Muscle of leg (tissue), 9 donors: ENCODE data around the gene MLEC. TPM values are rescaled to one million over a fixed set of nuclear protein-coding genes. Genes with fewer than 3 reads are reported as not detected.

Experiments
- polyA plus RNA-seq, 8 donors: library from polyadenylated mRNA; unstranded; fragments of 120-200 nt; gene quantifications; one replicate each; pipeline versions ENCODE4 v1.2.1 to v1.2.3, GENCODE V29; 2013; ENCODE audit warnings: inconsistent platforms in 1 of 8, low replicate concordance in 1 of 8; ENCODE audit not compliant: insufficient read length in 8 of 8, insufficient read depth in 1 of 8
- total RNA-seq: library from RNA; stranded (reverse); fragments of 120-200 nt; gene quantifications from one replicate; pipeline ENCODE4 v1.2.4, GENCODE V29; 2013

MLEC gene
- total and polyA plus RNA-seq, 9 donors: 60.5 to 98.4 (median 78.2) TPM

Other genes starting within 250 kb of the MLEC start
- 211 TPM for gene COX6A1, start 249.0 kb upstream of the MLEC start, total RNA-seq
- 100 to 1,000 TPM; 105 to 149 (median 129) TPM for gene COX6A1, start 249.0 kb upstream of the MLEC start, polyA plus RNA-seq
- gene TRIAP1, start 240.8 kb upstream of the MLEC start, total RNA-seq: 26.6 TPM
- gene TRIAP1, start 240.8 kb upstream of the MLEC start, polyA plus RNA-seq: 10 to 100 TPM; 30.0 to 37.7 (median 34.1) TPM
- gene GATC, start 240.7 kb upstream of the MLEC start, total RNA-seq: 21.6 TPM
- gene GATC, start 240.7 kb upstream of the MLEC start, polyA plus RNA-seq: 10 to 100 TPM; 12.1 to 18.8 (median 14.7) TPM
- 71.6 TPM for gene SRSF9, start 217.4 kb upstream of the MLEC start, total RNA-seq
- 100 to 1,000 TPM in 5 of 8 donors, 10 to 100 TPM in 3; 82.3 to 123 (median 103) TPM for gene SRSF9, start 217.4 kb upstream of the MLEC start, polyA plus RNA-seq
- 228 TPM for gene DYNLL1, start 191.0 kb upstream of the MLEC start, total RNA-seq
- gene DYNLL1, start 191.0 kb upstream of the MLEC start, polyA plus RNA-seq: 100 to 1,000 TPM; 298 to 403 (median 359) TPM
- 34.5 TPM for gene COQ5, start 158.0 kb upstream of the MLEC start, total RNA-seq
- 10 to 100 TPM; 32.7 to 42.3 (median 36.9) TPM for gene COQ5, start 158.0 kb upstream of the MLEC start, polyA plus RNA-seq
- 80.8 TPM for gene RNF10, start 152.8 kb upstream of the MLEC start, total RNA-seq
- 100 to 1,000 TPM; 151 to 203 (median 171) TPM for gene RNF10, start 152.8 kb upstream of the MLEC start, polyA plus RNA-seq
- gene POP5, start 105.7 kb upstream of the MLEC start, total RNA-seq: 30.3 TPM
- gene POP5, start 105.7 kb upstream of the MLEC start, polyA plus RNA-seq: 10 to 100 TPM; 22.2 to 31.4 (median 24.8) TPM
- 2.3 TPM for gene CABP1, start 46.5 kb upstream of the MLEC start, total RNA-seq
- gene CABP1, start 46.5 kb upstream of the MLEC start, polyA plus RNA-seq: 1 to 10 TPM; 1.2 to 2.7 (median 2.4) TPM
- 6.0 TPM for gene UNC119B, start 23.3 kb downstream of the MLEC start, total RNA-seq
- gene UNC119B, start 23.3 kb downstream of the MLEC start, polyA plus RNA-seq: 10 to 100 TPM; 12.6 to 21.6 (median 15.6) TPM
- gene ACADS, start 38.7 kb downstream of the MLEC start, total RNA-seq: 20.6 TPM
- 10 to 100 TPM; 13.1 to 22.7 (median 18.9) TPM for gene ACADS, start 38.7 kb downstream of the MLEC start, polyA plus RNA-seq
- 10.2 TPM for gene SPPL3, start 217.2 kb downstream of the MLEC start, total RNA-seq
- 10 to 100 TPM; 39.6 to 68.2 (median 54.6) TPM for gene SPPL3, start 217.2 kb downstream of the MLEC start, polyA plus RNA-seq